HG03103 (cell line): ENCODE data around the gene KCNB1.

Experiments
- ATAC-seq: cut with Tn5 transposase; IDR thresholded peaks from one replicate; pipeline ENCODE4 v1.9.1; 2021; ENCODE audit warnings: low read depth; ENCODE audit not compliant: unreplicated experiment

Gene KCNB1

DNA sequence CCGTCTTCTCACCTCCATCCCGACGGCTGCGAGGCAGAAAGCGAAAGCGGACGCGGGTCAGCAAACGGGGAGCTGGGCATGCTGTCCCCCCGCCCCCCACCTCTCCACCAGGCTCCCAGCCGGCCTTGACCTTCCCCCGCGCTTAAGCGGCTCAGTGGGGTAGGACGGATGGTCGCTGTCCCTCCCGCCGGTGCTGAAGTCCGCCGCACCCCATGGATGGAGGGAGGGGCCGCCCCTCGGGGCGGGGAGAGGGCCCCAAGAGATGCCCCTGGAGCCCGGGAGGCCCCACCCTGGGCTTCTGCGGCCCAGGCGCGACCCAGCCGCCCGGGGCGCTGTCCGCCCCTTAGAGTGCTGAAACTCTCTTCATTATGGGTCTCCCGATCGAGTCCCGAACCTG is at the start of gene KCNB1:
KCNB1 (minus strand) TSS at position 48 of the 397 bp plus-strand sequence. CDS start 188 bp downstream, outside the sequence.
- ATAC-seq = no peak

DNA sequence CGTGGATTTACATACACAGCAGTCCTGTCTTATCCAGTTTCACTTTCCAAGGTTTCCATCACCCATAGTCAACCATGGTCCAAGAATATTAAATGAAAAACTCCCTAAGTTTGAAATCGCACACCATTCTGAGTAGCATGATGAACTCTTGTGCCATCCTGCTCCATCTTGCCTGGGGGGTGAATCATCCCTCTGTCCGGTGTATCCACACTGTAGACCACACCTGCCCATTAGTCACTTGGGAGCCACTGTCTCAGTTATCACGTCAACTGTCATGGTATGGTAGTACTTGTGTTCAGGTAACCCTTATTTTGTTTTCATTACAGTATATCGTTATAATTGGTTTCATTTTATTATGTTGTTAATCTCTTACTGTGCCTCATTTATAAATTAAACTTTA is 47.0 kb upstream of the KCNB1 start:
- no peak for ATAC-seq

DNA sequence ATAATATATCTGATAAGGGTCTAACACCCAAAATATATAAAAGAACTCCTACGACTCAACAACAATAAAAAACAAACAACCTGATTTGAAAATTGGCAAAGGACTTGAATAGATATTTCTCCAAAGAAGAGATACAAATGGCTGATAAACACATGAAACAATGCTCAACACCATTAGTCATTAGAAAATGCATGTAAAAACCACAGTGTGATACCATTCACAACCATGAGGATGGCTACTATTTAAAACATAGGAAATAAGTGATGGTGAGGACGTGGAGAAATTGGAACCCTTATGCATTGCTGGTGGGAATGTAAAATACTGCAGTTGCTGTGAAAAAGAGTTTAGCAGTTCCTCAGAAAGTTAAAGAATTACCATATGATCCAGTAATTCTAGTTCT is 44.1 kb upstream of the KCNB1 start:
- ATAC-seq = no peak

DNA sequence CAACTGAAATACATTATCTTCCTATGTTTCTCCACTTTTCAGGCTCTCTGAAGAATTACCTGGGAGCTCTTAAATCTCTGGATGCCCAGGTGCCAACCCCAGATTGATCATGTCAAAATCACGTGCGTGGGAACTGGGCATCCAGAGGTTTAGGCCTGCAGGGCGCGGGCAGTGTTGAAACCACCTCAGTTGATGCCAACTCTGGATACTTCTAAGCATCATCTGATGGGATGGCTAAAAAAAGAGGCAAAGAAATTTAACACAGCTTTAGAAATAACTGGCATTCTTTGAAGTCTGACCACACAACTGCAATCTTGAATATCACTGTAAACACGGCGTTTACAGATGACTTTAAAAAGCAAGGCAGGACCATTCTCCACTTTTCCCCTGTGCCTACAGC is 43.6 kb upstream of the KCNB1 start:
- ATAC-seq = no peak

DNA sequence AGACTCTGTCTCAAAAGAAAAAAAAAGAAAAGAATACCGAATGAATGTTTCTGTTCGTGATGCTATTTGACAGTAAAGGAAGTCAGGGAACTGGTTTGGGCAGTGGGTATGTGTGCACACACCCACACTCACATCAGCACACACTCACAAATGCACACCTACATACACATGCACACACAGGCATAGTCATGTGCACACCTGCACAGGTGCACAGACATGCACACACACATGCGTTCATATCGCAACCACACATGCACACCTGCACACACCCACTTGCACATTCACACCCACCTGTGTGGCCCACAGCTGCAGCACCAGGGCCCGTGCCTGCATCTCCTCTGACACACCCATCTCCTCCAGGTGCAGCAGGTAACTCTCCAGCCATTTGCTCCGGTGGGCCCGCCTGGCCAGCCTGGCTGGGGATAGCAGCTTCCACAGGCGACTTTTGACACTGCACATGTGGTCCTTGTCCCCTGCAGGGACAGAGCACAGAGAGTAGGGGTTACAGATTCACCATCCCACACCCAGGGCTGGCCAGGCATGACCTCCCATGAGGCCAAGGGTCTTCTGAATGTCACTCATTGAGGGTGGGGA is 41.4 kb upstream of the KCNB1 start:
- ATAC-seq = no peak

DNA sequence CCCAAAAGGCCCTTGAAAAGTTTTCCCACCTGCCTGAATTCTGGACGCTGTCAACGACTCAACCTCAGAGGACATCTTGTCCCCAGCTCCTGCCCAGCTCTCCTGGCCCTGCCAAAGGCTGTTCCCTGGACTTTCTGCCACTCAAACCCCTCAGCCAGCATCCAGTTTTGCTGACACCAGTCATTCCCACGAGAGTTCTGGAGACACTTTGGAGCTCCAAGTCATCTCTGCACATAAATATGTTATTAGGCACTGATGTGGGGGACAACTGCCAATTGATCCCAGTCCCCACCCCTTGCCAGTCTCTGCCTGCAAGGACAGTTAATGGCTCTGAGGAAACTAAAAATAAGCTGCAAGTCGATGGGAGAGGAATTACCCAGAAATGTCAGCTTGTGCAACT is 38.9 kb upstream of the KCNB1 start:
- ATAC-seq = no peak

DNA sequence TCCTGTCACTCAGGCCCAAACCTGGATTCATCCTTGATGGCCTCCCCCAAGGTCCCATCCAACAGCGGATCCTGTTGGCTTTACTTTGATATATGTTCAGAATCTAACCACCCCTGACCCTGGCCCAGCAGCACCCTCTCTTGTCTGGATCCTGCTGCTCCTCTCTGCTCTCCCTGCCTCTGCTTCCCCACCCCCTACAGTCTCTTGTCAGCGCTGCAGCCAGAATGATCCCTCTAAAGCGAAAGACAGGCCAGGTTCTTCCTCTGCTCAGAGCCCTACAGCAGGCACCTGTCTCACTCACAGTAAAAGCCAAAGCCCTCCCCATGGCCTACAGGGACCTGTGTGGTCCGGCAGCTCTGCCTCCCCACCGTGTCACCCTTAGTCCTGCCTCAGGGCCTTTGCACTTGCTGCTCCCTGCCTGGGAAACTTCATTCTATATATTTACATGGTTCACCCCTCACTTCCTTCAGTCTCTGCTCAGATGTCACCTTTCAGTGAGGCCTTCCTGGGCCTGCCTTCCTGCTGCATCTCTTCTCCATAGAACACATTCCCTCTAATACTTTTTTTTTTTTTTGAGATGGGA is 37.4 kb upstream of the KCNB1 start:
- ATAC-seq = no peak

DNA sequence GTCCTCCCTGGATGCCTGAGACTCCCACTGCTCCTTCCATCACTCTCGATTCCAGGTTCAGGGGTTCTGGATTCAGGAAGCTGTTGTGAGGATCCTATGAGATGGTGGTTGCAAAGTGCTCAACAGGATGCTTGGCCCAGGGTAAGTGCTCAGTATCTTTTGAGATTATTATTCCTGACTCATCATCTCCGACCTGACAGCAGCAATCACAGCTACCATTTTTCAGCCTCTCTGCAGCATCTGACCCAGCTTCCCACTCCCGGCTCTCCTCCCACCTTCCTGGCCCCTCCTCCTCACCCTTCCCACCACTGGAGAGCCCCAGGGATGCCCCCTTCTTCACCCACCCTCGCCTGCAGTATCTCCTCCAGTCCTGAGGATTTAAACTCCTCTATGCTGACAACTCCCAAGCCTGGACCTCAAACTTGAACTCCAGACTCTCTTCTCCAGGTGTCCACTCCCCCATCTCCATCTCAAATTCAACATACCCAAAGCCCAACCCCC is 36.8 kb upstream of the KCNB1 start:
- no peak for ATAC-seq

DNA sequence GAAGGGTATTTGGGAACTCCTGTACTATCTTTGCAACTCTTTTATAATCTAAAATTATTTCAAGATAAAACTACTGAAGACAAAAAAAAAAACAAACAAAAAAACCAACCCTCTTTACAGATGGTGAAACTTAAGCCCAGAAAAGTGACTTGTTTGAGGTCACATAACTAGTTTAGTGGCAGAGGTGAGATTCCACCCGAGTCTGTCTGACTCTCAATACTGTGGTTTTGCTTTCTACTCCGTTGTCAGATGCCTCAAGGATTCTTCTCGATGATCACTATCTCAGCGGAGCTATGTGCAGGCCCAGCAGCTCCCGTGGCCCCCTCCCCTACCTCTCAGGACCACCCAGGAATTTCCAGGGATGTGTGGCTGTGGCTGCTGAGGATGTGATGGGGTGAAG is 36.1 kb upstream of the KCNB1 start:
- ATAC-seq = no peak

DNA sequence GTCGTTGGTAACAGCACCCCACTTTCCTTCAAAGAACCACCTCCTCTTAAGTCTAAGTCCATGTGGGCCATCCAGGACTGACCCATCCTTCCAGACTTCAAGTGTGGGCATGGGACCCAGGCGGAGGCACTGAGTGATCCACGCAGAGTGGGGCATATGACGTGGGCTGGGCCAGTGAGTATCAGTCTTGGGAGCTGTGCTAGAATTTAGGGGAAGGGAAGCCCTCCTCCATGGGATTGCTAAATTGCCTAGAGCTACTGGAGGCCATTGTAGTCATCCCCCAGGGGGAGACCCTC is 35.3 kb upstream of the KCNB1 start:
- no peak for ATAC-seq

DNA sequence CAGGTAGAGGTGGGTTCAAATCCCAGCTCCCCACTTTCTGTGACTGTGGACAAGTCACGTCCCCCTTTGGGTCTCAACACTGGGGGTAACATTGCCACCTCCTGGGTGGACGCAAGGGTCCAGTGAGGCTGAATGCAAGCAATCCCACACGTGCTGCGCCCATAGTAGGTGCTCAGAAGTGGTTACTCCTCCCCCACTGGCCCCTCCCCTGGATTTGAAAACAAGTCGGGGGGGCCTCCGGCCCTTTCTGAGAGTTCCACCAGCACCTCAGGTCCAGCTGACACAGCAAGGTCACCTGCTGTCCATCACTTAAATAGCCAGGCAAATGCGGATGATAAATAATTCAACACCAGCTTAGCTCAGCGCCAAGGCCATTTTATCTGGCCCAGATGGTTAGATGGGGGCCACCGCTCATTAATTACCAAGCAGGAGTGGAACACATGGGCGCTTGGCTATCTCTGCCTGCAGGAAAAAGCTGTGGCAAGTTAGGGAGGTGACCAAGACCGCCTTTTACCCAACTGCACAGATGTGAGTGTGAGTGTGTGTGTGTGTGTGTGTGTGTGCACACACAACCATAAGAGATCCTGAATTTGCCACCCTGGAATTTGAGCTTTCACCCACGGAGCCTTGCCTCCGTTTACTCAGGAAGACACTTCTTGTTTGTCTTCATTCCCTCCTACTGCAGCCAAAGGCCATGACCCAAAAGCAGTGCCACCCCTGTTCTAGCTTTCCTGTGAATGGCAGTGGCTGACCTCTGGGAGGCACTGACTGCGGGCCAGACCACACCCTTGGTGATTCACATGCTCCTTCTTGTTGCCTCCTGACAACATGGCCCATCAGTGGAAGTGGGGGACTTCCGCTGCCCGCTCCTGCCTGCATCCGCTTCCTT is 34.7 kb upstream of the KCNB1 start:
- ATAC-seq = no peak

DNA sequence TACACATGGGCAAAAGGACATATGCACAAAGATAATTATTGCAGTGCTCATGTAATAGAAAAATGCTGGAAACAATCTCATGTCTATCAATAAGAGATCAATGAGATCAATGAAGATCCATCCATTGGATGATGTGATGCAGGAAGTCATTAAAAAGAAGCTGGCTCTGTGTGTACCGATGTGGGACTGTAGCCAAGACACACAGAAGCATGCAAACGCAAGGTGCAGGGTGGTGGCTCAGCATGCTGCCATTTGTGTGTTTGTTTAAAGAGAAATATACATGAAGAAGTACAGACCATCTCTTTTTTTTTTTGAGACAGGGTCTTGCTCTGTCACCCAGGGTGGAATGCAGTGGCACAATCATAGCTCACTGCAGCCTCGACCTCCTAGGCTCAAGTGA is 33.1 kb upstream of the KCNB1 start:
- ATAC-seq = no peak

DNA sequence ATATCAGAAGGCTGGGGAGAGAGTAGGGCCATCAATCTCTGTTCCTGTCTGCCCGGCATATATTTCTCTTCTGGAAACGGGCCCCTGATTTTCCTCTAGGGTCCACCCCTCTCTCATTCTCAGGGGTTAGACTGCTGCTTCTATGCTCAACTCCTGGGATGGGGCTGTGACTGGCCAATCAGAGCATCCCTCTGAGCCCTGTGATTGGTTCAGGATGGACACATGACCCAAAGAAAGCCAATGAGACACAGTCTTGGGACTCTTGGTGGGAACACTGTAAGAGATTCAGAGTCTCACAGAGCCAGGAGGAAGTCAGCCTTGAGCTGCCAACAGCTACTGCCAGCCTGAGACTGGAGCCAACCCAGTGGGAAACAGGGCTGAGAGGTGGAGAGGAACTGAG is 31.0 kb upstream of the KCNB1 start:
- ATAC-seq = no peak

DNA sequence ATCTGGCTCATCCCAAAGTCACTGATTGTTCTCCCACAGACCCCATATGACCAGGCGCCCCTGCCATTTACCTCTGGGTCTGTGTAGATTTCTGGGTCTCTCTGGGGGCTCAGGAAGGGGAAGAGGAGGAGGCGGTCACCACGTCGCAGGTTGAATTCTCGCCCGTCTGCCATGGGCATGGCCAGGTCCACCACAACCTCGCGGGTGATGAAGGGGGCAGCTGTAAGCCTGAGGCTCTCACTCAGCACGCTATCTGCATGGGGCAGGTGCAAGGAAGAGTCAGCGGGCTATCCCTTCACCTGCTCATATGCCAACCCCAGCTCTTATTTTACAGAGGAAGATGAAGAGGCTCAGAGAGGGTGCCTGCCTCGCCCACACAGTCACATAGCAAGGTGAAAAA is 30.5 kb upstream of the KCNB1 start:
- no peak for ATAC-seq

DNA sequence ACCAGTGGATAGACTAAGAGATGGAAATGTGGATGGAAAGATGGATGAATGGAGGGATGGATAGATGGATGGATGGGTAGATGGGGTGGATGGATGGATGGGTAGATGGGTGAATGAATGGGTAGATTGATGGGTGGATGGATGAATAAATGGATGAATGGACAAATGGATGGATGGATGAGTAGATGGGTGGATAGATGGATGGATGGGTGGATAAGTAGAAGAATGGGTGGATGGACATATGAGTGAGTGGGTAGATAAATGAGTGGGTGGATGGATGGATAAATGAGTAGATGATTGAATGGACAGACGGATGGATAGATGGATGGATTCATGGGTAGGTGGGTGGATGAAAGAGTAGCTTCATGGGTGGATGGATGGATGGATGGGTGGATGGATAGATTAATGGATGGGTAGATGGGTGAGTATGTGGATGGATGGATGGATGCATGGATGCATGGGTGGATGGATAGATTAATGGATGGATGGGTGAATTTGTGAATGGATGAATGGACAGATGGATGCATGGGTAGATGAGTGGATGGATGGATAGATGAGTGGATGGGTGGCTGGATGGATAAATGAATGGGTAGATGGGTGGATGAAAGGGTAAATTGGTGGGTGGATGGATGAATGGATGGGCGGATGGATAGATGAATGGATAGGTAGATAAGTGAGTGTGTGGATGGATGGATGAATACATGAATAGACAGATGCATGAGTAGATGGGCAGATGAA is 29.5 kb upstream of the KCNB1 start:
- no peak for ATAC-seq

DNA sequence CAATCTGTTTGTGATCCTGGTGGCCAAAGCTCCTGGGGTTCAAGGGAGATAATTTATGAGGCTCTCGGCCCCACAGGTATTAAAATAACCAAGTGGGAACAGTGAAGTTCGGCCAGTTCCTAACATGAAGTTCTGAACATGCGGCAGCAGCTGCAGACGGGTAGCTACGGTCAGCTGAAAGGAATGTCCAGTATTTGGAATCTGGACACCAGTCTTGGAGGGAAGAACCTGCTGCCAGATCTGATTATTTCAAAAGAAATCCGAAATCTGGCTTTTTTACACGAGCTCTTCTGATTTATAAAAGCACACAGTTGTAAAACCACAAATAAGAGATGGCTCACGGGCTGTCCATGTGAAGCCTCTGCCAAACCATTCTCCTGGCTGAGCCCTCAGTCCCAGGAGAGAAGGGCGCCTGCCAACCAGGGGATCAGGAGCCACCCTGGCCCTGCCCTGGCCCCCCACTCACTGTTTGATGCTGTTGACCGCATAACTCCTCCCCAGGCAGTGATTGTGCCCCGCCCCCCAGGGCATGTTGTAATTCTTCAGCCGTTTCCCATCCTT is 28.2 kb upstream of the KCNB1 start:
- ATAC-seq = no peak

DNA sequence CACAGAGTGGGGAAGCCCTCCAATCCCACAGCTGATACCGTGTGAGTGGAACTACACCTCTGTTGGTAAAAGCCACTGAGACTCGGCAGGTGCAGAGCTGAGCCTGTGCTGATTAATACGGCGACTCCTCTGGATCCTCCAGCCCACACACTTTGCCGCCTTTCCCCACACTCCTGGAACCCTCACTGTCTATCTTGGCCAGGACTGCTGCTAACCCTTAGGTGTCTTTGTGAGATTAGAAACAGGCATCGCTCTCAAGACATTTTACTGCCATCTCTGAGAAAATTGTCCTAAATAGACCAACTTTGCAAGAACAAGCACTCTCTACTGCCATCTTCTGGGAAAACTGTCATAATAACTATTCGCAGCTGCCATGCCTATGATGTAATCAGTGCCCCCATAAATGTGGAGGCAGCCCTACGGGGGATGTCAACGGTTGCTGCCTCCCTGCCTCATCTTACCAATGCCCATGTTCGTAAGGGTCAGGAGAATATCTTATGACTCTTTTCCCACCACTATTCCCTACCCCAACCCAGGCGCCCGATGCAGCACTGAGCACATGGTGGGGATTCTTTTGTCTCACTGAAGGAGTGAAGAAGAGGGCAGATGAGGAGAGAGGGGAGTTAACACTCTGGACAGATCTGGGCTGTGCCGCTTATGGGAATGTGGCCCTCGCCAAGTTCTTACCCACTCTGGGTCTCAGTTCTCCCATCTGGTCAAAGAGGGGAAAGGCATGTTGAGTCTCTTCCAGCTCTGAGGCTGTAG is 26.1 kb upstream of the KCNB1 start:
- ATAC-seq = no peak

DNA sequence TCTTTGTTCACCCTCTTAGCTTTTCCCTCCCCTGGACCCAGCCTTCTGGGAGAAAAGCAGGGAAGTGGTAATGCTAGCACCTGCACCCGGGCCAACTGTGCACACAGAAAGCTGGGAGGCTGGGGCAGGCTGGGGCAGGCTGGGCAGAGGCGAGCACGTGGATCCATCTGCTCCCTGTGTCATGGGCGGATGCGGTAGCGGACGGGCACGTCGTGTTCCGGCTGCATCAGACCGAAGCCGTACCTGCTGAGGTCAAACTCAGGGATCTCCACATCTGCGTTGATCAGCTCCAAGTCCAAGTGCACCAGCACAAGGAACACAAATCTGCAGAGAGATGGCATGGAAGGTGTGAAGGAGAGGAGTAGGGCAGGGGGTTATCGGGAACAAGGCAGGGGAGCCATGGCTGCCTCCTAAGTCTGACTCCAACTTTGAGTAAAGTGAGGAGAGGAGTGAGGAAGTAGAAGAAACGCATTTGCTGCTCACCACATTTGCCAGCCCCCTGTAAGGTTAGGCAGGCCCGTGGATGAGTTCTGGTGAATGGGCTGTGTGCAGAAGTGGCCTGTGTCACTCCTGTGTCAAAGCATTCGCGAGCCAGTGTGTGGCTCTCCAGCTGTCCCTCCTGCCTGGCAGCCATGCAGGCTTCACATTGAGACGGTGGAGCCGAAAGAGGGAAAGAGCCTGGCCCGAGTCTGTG is 25.4 kb upstream of the KCNB1 start:
- no peak for ATAC-seq

DNA sequence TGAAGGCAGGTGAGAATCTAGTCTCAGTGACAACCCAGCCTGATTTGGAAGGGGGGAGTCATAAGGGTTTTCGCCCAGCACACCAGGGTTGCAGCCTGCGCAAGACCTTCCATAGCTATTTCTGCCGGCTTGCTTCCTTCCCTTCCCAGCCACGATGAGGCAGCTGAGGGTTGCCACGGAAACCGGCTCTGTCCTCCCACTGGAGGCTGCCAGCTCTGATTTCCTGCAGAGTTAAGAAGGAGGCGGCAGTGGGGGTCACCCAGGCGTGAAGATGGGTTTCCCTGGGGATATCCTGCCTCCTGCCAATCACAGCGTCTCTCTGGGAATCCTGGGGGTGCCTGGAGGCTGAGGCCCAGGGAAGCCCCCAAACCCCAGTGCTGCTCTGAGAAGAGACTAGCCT is 23.1 kb upstream of the KCNB1 start:
- ATAC-seq = no peak

DNA sequence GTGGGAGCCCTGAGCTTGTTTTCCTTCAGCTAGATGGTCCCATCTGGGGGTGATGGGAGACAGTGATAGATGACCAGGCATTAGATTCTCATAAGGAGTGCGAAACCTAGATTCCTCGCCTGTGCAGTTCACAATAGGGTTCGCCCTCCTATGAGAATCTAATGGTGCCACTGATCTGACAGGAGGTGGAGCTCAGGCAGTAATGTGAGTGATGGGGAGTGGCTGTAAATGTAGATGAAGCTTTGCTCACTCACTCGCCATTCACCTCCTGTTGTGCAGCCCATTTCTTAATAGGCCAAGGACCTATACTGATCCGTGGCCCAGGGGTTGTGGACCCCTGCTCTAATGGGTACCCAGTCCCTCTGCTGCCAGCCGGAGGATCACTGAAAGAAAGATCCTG is 20.7 kb upstream of the KCNB1 start:
- no peak for ATAC-seq
